GM18508 (cell line): ENCODE measurements around the gene EXOC3.

Source experiments
- ATAC-seq: cut with Tn5 transposase; IDR thresholded peaks from one replicate; pipeline ENCODE4 v1.9.1; 2021; ENCODE audit warnings: moderate number of reproducible peaks; ENCODE audit not compliant: insufficient read depth, unreplicated experiment

EXOC3 gene

GRCh38 chr5:424301-425110 lies 18.5 kb upstream of the EXOC3 start:
- ATAC-seq: peak; percentile 83

- ATAC-seq: no peak
Measured at GRCh38 chr5:425714-426113, 17.3 kb upstream of the EXOC3 start.

DNA sequence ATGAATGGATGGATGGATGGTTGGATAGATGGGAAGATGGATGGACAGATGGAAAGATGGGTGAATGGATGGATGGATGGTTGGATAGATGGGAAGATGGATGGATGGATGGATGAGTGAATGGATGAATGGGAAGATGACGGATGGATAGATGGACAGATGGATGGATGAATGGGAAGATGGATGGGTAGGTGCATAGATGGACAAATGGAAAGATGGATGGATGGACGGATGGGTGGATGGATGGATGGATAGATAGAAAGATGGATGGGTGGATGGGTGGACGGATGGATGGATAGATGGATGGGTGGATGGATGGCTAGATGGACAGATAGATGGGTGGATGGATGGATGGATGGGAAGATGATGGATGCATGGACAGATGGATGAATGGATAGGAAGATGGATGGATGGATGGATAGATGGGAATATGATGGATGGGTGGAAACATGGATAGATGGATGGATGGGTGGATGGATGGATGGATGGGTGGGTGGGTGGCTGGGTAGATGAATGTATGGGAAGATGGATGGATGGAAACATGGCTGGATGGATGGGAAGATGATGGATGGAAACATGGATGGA lies 16.5 kb upstream of the EXOC3 start:
- no peak for ATAC-seq

- no peak for ATAC-seq
Measured at GRCh38 chr5:427415-428087, 15.4 kb upstream of the EXOC3 start.

DNA sequence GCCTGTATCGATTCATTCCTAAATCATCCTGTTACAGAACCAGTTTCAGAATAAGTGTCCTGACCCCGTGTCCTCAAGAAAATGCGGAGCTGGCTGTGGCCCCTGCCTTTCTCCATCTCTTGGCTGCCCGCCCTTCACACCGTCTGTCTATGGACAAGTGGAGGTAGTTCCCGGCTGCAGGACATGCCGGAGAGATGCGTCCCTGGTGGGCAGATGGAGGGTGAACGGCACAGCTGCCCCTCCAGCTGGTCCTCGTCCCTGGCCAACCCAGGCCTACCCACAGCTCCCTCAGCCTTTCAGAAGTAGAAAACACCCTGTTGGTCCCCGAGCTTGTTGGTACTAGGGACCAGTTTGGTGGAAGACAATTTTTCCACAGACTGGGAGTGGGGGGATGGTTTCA lies 14.8 kb upstream of the EXOC3 start:
- no peak for ATAC-seq

- no peak for ATAC-seq
Measured at GRCh38 chr5:428754-429452, 14.1 kb upstream of the EXOC3 start.

DNA sequence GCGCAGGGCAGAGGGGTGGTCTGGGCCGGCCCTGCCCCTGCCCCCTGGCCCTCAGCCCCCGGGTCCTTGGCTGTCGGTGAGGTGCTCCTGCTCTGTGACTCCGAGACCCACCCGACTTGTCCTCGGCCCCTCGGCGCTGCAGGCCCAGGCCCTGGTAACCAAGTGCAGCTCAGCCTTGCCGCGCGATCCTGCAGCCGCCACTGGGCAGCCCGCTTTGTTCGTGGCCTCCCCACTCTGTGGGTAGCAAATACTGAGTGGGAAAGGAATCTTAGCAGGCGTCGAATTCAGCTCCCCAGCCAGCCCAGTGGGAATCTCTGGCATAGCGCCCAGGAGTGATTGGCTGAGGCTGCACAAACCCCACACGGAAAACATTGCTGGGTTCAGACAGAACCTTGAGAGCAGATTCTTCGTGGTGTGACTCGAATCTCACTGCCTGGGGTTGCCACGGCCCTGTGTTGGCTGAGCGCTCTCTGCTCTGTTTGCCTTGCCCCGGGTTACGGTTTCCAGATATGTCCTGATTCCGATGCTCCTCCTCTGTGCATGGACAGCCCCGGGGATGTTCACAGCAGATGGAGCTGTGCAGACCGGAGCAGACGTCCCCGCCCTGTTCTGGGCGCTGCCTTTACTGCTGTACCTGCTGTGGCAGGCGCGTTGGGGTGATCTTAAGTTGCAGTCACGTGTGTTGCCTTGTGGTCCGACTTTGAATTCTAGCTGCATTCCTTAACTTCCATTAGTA lies 13.4 kb upstream of the EXOC3 start:
- ATAC-seq: no peak

DNA sequence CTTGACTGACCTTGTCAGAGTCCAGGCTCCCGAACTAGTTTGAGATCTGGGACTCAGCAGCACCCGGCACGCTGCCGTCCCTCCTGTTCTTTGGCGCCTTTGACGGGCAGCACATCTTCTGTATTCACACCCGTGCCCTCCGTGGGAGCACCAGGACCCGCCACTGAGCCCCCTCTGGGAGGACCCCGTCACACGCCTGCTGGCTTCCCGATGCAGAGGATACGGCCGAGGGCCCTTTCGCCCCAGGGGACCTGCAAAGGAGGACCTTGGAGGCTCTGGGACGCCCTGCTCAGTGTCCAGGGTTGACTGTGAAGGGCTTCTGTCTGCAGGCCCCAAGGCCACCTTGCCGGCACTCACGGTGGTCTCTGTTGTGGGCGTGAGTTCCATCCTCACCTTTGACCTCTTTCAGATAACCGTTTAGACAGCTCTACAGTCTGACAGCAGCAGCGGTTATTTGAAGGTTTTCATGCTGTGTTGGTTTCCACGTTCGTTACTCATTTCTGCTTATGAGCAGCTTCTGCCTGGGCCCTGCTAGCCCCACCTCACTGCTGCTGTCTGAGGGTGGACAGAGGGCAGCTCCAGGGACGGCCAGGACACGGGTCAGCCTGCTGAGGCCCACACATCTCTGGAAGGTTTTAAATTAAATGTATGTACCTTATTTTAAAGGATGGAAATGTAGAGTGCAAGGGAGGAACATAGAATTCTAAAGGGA lies 12.6 kb upstream of the EXOC3 start:
- ATAC-seq: no peak

DNA sequence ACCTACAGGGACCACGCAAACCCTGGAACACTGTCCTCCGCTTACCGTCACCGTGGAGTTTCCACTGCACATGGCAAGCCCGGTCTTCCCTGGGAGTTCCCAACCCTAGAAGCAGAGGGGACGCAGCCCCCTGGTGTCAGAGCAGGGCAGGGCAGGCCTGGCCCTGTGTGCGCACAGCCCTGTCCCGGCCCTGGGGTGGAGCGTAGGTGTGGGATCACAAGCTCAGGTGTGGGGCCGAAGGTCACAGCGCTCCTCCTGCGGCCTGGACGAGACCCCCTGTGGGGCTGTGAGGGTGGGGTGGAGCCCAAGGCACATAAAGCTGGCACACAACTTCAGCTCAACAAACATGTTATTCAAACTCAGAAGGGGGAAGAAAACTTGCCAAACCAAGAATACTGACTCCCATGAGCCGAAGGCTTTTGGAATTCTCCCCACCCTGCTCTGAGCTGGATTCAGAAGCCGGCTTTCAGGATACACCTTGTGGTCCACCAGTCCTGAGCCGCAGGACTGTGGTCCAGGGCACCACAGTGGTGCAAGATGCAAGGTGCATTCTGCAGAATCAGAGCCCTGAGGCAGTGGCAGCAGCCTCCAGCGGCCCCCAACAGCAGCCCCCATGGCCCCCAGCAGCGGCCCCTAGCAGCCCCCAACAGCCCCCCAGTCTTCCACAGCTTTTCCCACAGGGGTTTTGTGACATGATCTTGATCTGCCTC lies 11.8 kb upstream of the EXOC3 start:
- no peak for ATAC-seq

DNA sequence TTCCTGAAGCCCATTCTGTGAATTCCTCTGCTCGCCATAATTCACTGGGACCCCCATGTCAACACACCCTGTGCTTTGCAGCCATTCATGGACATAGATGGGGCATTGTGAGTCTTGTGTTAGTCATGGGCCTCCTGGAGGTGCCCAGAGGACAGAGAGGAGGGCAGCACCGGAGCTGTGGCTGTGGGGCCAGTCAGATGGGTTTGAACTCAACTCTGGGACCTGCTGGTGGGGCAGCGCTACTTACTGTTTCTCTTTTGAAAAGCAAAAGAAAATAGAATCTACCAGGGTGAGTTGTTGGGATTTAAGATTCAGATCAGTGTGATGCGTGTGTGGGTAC lies 11.3 kb upstream of the EXOC3 start:
- ATAC-seq: no peak

- no peak for ATAC-seq
Measured at GRCh38 chr5:432201-432927, 10.6 kb upstream of the EXOC3 start.

DNA sequence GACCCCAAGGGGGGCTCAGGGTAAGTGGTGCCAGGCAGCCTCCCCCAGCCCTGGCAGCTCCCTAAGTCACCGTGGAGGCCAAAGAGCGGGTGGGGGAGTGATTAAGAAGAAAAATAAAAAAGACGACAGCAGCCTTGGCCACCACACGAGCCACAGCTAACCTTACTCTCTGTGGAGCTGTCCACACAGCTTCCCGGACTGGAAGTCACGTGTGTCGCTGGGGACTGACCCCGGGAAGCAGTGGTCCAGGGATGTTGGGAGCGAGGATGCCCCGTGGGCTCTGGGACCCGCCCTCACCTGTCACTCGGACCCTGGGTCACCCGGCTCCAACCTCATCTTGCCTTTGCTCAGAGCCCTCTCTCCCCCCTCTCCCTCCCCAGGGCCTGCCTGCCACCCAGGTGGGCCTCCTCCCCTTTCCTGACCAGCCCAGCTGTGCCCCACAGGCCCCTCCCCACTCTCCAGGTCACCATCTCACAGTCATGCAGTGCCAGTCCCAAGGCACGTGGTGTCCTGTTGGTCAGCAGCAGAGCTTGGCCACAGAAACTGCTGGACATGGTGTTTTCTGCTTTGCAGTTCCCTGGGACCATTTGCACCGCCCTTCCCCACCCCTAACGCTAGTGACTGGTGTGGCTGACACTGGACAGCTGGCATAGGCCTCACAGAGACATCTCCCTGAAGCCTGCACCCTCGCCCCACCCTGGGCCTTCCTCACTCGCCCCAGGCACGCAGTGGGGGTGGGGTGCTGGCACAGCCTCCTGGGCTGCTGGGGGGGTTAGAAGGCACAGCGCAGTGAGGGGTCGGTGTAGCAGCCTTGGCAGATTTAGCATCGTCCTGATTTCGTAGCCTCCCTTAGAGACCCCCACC lies 9.8 kb upstream of the EXOC3 start:
- no peak for ATAC-seq

- no peak for ATAC-seq
Measured at GRCh38 chr5:433836-434235, 9.1 kb upstream of the EXOC3 start.

GRCh38 chr5:434443-435146 lies 8.4 kb upstream of the EXOC3 start:
- ATAC-seq: no peak

DNA sequence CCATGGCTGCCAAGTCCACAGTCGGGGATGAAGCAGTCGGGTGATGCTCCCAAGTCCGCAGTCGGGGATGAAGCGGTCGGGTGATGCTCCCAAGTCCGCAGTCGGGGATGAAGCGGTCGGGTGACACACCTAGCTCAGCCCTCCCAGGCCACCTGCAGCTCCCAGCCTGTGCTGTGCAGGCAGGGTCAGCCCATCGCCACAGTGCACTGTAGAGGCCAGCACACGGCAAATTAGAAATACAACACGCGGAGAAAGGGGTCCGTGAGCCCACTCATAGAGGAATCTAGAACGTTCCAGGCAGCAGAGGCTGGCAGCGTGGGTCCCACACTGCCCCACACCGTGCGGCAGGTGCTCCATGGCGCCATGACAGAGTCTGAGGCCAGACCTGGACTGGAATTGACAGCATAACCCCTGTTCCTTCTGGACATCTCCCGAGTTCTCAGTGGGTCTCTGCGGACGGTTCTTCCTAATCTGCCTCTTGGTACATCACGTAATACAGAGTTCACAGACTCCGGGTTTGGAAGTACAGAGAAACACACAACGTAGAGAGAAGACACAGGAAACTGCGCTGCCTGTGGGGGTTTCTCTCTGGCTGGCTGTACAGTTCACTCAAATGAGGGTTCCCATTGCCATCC lies 7.7 kb upstream of the EXOC3 start:
- no peak for ATAC-seq

- no peak for ATAC-seq
Measured at GRCh38 chr5:435961-436640, 6.9 kb upstream of the EXOC3 start.
